K562 (cell line): ENCODE data around the gene SMG6. TPM values are rescaled to one million over a fixed set of nuclear protein-coding genes. Genes with fewer than 3 reads are reported as not detected.

ENCODE experiments used
- BMI1 ChIP-seq: fragments of 150-350 bp; IDR thresholded peaks from 2 replicates; pipeline ENCODE4 v1.6.1; 2014; ENCODE audit warnings: low read length
- MED1 ChIP-seq: sonication (generic); formaldehyde crosslinking; IDR thresholded peaks from 2 replicates; pipeline ENCODE4 v1.8.1; 2023; ENCODE audit warnings: missing genetic modification reagents, borderline replicate concordance
- STAT5B ChIP-seq: fragments of 250-450 bp; sonication (Bioruptor Pico); IDR thresholded peaks from 2 replicates; pipeline ENCODE4 v1.8.0; 2021; ENCODE audit warnings: mild to moderate bottlenecking, inconsistent platforms
- VEZF1 ChIP-seq: fragments of 200-800 bp; sonication (Bioruptor generic); IDR thresholded peaks from 2 replicates; pipeline ENCODE4 v1.6.1; 2017; ENCODE audit warnings: missing genetic modification characterization, missing compliant biosample characterization
- ZNF639 ChIP-seq, 2 experiments: fragments of 200-800 bp in 1 of 2; sonication (Bioruptor generic) in 1 of 2; sonication (generic) in 1 of 2; formaldehyde crosslinking in 1 of 2; IDR thresholded peaks in 1 of 2; conservative IDR thresholded peaks in 1 of 2; 2 replicates each; pipeline versions ENCODE4 v1.5.0 to v1.6.1; 2016 to 2020; ENCODE audit warnings: missing compliant biosample characterization in 1 of 2, missing genetic modification characterization in 1 of 2, missing genetic modification reagents in 1 of 2
- polyA plus RNA-seq, 8 experiments: library from polyadenylated mRNA; depleted of rRNA in 4 of 8; stranded (reverse) in 5 of 8; unstranded in 3 of 8; fragments of >200 nt; fragmentation: Nextera tagmentation in 2 of 8; fragmentation: Illumina TruSeq in 1 of 8; extraction: Ambion mirVana in 2 of 8; extraction: Trizol in 1 of 8; gene quantifications; 2 replicates each; pipeline versions ENCODE4 v1.2.1 to v1.2.3, GENCODE V29; 2011 to 2014; ENCODE audit warnings: inconsistent platforms in 1 of 8, missing spikeins in 1 of 8
- total RNA-seq, 7 experiments: library from RNA; depleted of rRNA in 6 of 7; stranded (reverse); fragments of >200 nt in 6 of 7; fragmentation: Illumina TruSeq in 2 of 7; extraction: Trizol in 2 of 7; gene quantifications; 2 replicates each; pipeline versions ENCODE4 v1.2.1 to v1.2.3, GENCODE V29; 2011 to 2021; ENCODE audit warnings: low replicate concordance in 1 of 7
- TF ChIP-seq, protein P1 (sequence below): sonication (generic); formaldehyde crosslinking; IDR thresholded peaks from 2 replicates; pipeline ENCODE4 v1.8.0; 2023; ENCODE audit warnings: mild to moderate bottlenecking, missing genetic modification reagents
- TF ChIP-seq, protein P2 (sequence below): sonication (generic); formaldehyde crosslinking; IDR thresholded peaks from 2 replicates; pipeline ENCODE4 v1.8.0; 2022; ENCODE audit warnings: missing genetic modification reagents, mild to moderate bottlenecking, moderate library complexity, borderline replicate concordance
- TF ChIP-seq, protein P3 (sequence below), 2 experiments: fragments of 450-650 bp; formaldehyde crosslinking in 1 of 2; IDR thresholded peaks; 2 replicates each; pipeline versions ENCODE4 v1.4.0 to v1.6.1; 2014 to 2020; ENCODE audit warnings: mild to moderate bottlenecking in 2 of 2, borderline replicate concordance in 1 of 2, low read depth in 1 of 2

The SMG6 gene
- total and polyA plus RNA-seq, 9 of the 15 experiments (the other 6 are each of a cell fraction or from before 2014, with no cell fraction given), result 0.44 to 13.9 (median 6.0) TPM

DNA sequence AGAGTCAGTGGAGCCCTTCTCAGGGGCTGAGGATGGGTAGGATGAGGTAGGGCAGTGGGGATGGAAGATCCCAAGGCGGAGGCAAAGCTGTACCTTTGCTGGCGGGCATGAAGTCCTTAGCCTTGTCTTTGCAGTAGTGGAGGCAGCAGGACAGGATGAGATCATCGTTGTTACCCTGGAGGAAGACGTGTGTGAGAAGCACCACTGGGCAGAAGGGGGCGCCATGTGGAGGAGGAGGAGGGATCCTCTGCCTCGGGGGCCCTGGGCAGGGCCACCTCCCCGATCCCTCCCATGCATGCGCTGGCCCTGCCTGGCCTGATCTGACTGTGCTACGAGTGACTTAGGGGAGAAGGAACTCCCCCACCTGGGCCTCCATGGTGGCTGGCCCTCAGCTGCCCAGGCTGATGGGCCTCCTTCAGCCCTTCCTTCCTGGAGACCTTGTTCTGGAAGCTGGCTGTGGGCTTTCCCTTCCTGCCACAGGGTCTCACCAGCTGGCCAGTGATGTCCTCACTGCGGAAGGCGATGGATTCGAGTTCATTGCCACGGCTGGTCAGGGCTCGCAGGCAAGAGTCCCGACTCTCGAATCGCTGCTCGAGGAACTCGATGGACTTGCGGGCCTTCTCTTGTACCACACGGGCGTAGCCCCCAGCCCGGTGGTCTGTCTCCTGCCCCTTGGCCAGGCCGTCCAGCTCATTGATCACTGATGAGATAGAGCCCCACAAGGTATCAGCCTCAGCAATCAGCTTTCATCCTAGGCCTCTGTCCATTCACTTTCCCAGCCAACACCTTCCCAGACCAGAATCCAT, 238.4 kb downstream of the SMG6 start (continued):
- TF ChIP-seq, protein P1, sequence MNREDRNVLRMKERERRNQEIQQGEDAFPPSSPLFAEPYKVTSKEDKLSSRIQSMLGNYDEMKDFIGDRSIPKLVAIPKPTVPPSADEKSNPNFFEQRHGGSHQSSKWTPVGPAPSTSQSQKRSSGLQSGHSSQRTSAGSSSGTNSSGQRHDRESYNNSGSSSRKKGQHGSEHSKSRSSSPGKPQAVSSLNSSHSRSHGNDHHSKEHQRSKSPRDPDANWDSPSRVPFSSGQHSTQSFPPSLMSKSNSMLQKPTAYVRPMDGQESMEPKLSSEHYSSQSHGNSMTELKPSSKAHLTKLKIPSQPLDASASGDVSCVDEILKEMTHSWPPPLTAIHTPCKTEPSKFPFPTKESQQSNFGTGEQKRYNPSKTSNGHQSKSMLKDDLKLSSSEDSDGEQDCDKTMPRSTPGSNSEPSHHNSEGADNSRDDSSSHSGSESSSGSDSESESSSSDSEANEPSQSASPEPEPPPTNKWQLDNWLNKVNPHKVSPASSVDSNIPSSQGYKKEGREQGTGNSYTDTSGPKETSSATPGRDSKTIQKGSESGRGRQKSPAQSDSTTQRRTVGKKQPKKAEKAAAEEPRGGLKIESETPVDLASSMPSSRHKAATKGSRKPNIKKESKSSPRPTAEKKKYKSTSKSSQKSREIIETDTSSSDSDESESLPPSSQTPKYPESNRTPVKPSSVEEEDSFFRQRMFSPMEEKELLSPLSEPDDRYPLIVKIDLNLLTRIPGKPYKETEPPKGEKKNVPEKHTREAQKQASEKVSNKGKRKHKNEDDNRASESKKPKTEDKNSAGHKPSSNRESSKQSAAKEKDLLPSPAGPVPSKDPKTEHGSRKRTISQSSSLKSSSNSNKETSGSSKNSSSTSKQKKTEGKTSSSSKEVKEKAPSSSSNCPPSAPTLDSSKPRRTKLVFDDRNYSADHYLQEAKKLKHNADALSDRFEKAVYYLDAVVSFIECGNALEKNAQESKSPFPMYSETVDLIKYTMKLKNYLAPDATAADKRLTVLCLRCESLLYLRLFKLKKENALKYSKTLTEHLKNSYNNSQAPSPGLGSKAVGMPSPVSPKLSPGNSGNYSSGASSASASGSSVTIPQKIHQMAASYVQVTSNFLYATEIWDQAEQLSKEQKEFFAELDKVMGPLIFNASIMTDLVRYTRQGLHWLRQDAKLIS (CRISPR knock-in tag), result no peak
- TF ChIP-seq ZNF639 (CRISPR knock-in tag; conservative IDR thresholded peaks at IDR 0.05 in 1 of 2, IDR thresholded peaks at IDR 0.05 in 1 of 2) (no peak), STAT5B (no peak), VEZF1 (CRISPR knock-in tag) (0 out of 2 replicates have a peak, but pooled peaks have one; percentile 25), MED1 (CRISPR knock-in tag) (no peak), BMI1 (no peak)
- TF ChIP-seq, protein P2, sequence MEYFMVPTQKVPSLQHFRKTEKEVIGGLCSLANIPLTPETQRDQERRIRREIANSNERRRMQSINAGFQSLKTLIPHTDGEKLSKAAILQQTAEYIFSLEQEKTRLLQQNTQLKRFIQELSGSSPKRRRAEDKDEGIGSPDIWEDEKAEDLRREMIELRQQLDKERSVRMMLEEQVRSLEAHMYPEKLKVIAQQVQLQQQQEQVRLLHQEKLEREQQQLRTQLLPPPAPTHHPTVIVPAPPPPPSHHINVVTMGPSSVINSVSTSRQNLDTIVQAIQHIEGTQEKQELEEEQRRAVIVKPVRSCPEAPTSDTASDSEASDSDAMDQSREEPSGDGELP (CRISPR knock-in tag), result 0 out of 2 replicates have a peak, but pooled peaks have one; percentile 25
- TF ChIP-seq, protein P3, sequence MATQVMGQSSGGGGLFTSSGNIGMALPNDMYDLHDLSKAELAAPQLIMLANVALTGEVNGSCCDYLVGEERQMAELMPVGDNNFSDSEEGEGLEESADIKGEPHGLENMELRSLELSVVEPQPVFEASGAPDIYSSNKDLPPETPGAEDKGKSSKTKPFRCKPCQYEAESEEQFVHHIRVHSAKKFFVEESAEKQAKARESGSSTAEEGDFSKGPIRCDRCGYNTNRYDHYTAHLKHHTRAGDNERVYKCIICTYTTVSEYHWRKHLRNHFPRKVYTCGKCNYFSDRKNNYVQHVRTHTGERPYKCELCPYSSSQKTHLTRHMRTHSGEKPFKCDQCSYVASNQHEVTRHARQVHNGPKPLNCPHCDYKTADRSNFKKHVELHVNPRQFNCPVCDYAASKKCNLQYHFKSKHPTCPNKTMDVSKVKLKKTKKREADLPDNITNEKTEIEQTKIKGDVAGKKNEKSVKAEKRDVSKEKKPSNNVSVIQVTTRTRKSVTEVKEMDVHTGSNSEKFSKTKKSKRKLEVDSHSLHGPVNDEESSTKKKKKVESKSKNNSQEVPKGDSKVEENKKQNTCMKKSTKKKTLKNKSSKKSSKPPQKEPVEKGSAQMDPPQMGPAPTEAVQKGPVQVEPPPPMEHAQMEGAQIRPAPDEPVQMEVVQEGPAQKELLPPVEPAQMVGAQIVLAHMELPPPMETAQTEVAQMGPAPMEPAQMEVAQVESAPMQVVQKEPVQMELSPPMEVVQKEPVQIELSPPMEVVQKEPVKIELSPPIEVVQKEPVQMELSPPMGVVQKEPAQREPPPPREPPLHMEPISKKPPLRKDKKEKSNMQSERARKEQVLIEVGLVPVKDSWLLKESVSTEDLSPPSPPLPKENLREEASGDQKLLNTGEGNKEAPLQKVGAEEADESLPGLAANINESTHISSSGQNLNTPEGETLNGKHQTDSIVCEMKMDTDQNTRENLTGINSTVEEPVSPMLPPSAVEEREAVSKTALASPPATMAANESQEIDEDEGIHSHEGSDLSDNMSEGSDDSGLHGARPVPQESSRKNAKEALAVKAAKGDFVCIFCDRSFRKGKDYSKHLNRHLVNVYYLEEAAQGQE (IDR thresholded peaks at IDR 0.05; ENCODE audit: borderline replicate concordance), result peak; percentile 38; the same call in 1 of the 2 replicates
- TF ChIP-seq, protein P3 (CRISPR knock-in tag; IDR thresholded peaks at IDR 0.05; ENCODE audit: low read depth), result no peak
